Fibroblast of lung (primary cell): ENCODE measurements around the gene TTC21B. TPM values are rescaled to one million over a fixed set of nuclear protein-coding genes. Genes with fewer than 3 reads are reported as not detected.

ENCODE experiments used
- DNase-seq, 2 donors: peaks; one replicate each; pipeline versions ENCODE4 v3.0.0 to v3.0.0-alpha.2; 2010; ENCODE audit warnings: low read depth in 2 of 2
- H2AFZ ChIP-seq: 2 replicates; pipeline ENCODE4 v1.5.1; 2012; ENCODE audit warnings: low read length, control low read depth, inconsistent platforms
- H3K27ac ChIP-seq: 2 replicates; pipeline ENCODE4 v1.5.1; 2011; ENCODE audit warnings: low read length, control low read depth; ENCODE audit not compliant: insufficient read depth
- H3K27me3 ChIP-seq: 2 replicates; pipeline ENCODE4 v1.5.1; 2011; ENCODE audit warnings: mild to moderate bottlenecking, low read length; ENCODE audit not compliant: control insufficient read depth, insufficient read depth
- H3K36me3 ChIP-seq: 2 replicates; pipeline ENCODE4 v1.5.1; 2011; ENCODE audit warnings: low read length; ENCODE audit not compliant: control insufficient read depth, insufficient read depth
- H3K4me1 ChIP-seq: 2 replicates; pipeline ENCODE4 v1.5.1; 2011; ENCODE audit warnings: low read length; ENCODE audit not compliant: control insufficient read depth, insufficient read depth; ENCODE audit errors: extremely low read depth
- H3K4me2 ChIP-seq: 2 replicates; pipeline ENCODE4 v1.5.1; 2011; ENCODE audit warnings: low read length, control low read depth; ENCODE audit not compliant: insufficient read depth; ENCODE audit errors: extremely low read depth
- H3K4me3 ChIP-seq, 4 experiments: fragments of 200-600 bp in 1 of 4; sonication (generic) in 1 of 4; replicated peaks in 1 of 4; 2 replicates each; pipeline ENCODE4 v1.5.1; 2011 to 2016; ENCODE audit warnings: low read length in 4 of 4, low read depth in 3 of 4, mild to moderate bottlenecking in 3 of 4, control low read depth in 2 of 4, inconsistent platforms in 1 of 4, mixed read lengths in 1 of 4; ENCODE audit not compliant: insufficient read depth in 1 of 4; ENCODE audit errors: control extremely low read depth in 1 of 4
- H3K79me2 ChIP-seq: 2 replicates; pipeline ENCODE4 v1.5.1; 2012; ENCODE audit warnings: mild to moderate bottlenecking, low read length, inconsistent platforms; ENCODE audit not compliant: control insufficient read depth, insufficient read depth
- H3K9ac ChIP-seq: 2 replicates; pipeline ENCODE4 v1.5.1; 2011; ENCODE audit warnings: mild to moderate bottlenecking, low read length, control low read depth; ENCODE audit not compliant: insufficient read depth
- H3K9me3 ChIP-seq: 2 replicates; pipeline ENCODE4 v1.5.1; 2012; ENCODE audit warnings: low read depth, low read length; ENCODE audit not compliant: control insufficient read depth, insufficient read depth
- H4K20me1 ChIP-seq: 2 replicates; pipeline ENCODE4 v1.5.1; 2011; ENCODE audit warnings: low read length; ENCODE audit not compliant: control insufficient read depth, insufficient read depth; ENCODE audit errors: extremely low read depth
- EZH2 ChIP-seq: IDR thresholded peaks from 2 replicates; pipeline ENCODE4 v1.5.1; 2012; ENCODE audit warnings: low read length, control low read depth, mild to moderate bottlenecking; ENCODE audit errors: missing control alignments
- polyA plus RNA-seq, 2 donors: library from polyadenylated mRNA; depleted of rRNA in 1 of 2; stranded (reverse) in 1 of 2; unstranded in 1 of 2; fragments of >200 nt; gene quantifications; 2 replicates each; pipeline ENCODE4 v1.2.1, GENCODE V29; 2011 to 2012; ENCODE audit warnings: missing spikeins in 1 of 2
- total RNA-seq: library from RNA; depleted of rRNA; stranded (reverse); fragments of >200 nt; gene quantifications from 2 replicates; pipeline ENCODE4 v1.2.1, GENCODE V29; 2014
- TF ChIP-seq, protein P1 (sequence below), 2 donors: IDR thresholded peaks in 1 of 2; conservative IDR thresholded peaks in 1 of 2; 1 replicate in 1 of 2; 2 replicates in 1 of 2; pipeline ENCODE4 v1.5.1; 2011 to 2012; ENCODE audit warnings: low read length in 2 of 2, control low read depth in 1 of 2, inconsistent platforms in 1 of 2, low read depth in 1 of 2, mild to moderate bottlenecking in 1 of 2

TTC21B gene
- total and polyA plus RNA-seq, 2 donors (not counting 1 experiment from before 2014, with no cell fraction given), result 6.3 to 28.6 TPM

DNA sequence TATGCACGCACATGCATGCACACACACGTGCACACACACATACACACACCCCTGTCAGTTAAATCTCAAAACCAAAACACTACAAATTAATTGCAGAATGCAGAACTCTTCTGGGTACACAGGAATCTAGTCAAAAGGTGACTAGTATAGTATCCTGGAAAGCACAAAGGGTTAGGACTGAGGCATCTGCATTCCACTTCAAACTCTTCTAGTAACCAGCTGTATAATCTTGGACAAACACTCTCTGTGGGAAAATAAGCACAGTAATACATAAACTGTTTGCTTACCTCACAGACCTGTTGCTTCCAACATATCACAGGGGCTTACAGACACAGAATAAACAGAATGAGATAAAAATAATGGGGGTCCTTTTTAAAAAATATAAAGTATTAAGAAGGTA, 49.1 kb downstream of the TTC21B start:
- no peak overlapping the region for H3K4me2 ChIP-seq
- no peak for TF ChIP-seq EZH2
- TF ChIP-seq, protein P1, sequence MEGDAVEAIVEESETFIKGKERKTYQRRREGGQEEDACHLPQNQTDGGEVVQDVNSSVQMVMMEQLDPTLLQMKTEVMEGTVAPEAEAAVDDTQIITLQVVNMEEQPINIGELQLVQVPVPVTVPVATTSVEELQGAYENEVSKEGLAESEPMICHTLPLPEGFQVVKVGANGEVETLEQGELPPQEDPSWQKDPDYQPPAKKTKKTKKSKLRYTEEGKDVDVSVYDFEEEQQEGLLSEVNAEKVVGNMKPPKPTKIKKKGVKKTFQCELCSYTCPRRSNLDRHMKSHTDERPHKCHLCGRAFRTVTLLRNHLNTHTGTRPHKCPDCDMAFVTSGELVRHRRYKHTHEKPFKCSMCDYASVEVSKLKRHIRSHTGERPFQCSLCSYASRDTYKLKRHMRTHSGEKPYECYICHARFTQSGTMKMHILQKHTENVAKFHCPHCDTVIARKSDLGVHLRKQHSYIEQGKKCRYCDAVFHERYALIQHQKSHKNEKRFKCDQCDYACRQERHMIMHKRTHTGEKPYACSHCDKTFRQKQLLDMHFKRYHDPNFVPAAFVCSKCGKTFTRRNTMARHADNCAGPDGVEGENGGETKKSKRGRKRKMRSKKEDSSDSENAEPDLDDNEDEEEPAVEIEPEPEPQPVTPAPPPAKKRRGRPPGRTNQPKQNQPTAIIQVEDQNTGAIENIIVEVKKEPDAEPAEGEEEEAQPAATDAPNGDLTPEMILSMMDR (conservative IDR thresholded peaks at IDR 0.05 in 1 of 2, IDR thresholded peaks at IDR 0.05 in 1 of 2; ENCODE audit: low read depth in 1 of 2, low read length in 2 of 2), result no peak

DNA sequence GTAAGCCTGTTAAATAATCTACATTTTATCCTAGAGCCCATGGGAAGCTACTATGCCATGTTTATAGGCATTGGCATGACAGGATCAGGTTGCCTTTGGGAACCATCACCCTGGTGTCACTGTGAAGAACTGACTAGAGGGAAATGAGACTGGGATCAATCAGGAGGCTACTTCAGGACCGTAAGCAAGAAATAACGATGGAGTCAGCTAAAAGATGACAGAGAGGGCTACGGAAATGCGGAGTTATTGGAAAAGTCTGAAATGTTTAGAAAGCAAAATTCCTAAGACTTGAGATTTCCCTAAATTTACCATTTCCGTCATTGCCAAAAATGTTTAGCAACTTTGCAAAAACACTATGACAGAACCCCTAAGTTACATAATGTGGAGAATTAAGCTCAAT, 50.2 kb downstream of the TTC21B start:
- no peak for DNase-seq
- no peak for TF ChIP-seq EZH2
- H3K4me1 ChIP-seq, result peaks cover 2% of the 10 kb centered on the region
- H3K27me3 ChIP-seq, result no peaks in the 10 kb centered on the region
- H4K20me1 ChIP-seq, result no peaks in the 10 kb centered on the region
- no peaks in the 10 kb centered on the region for H3K79me2 ChIP-seq
- no peak overlapping the region for H3K9ac ChIP-seq
- peak overlapping the region; percentile 59 for H3K4me2 ChIP-seq
- no peak overlapping the region for H2AFZ ChIP-seq
- H3K9me3 ChIP-seq, result no peaks in the 10 kb centered on the region
- no peaks in the 10 kb centered on the region for H3K36me3 ChIP-seq
- no peak overlapping the region for H3K4me3 ChIP-seq
- no peak overlapping the region for H3K27ac ChIP-seq

More for the DNA sequence above, 49.1 kb downstream of the TTC21B start:
- Histone ChIP-seq H3K79me2 (no peaks in the 10 kb centered on the region), H3K4me1 (peaks cover 2% of the 10 kb centered on the region), H3K27ac (no peak overlapping the region), H3K4me3 (no peak overlapping the region), H4K20me1 (no peaks in the 10 kb centered on the region), H3K27me3 (no peaks in the 10 kb centered on the region), H3K9me3 (no peaks in the 10 kb centered on the region), H2AFZ (no peak overlapping the region), H3K36me3 (no peaks in the 10 kb centered on the region), H3K9ac (no peak overlapping the region)
- no peak for DNase-seq

DNA sequence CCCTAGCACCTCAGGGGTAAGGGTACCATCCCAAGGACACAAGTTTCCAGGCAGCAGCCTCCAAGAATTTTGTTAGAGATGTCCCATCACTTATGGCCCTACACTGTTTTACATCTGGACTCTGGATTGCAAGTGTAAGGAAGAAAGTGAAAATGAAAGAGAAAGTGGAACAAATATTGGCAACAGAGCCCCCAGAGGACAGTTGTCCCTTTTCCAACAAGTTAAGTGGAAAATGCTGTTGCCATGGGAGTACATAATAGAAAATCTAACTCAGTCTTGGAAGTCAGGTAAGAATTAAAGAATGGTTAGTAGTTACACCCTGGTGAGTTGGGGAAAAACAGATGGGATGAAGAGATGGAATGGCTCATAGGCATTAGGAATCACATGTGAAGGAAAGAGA, 50.6 kb downstream of the TTC21B start:
- peak overlapping the region; percentile 70 for H2AFZ ChIP-seq
- H3K27me3 ChIP-seq, result no peaks in the 10 kb centered on the region
- peak overlapping the region; percentile 59 for H3K4me2 ChIP-seq
- H3K4me1 ChIP-seq, result peaks cover 2% of the 10 kb centered on the region
- no peak overlapping the region for H3K9ac ChIP-seq
- H3K79me2 ChIP-seq, result no peaks in the 10 kb centered on the region
- peak; percentile 14 to 39 for DNase-seq
- peak overlapping the region; percentile 19 for H3K27ac ChIP-seq
- TF ChIP-seq, protein P1 (conservative IDR thresholded peaks at IDR 0.05 in 1 of 2, IDR thresholded peaks at IDR 0.05 in 1 of 2; ENCODE audit: low read depth in 1 of 2, low read length in 2 of 2), result no peak
- no peak for TF ChIP-seq EZH2
- no peaks in the 10 kb centered on the region for H3K36me3 ChIP-seq
- H3K9me3 ChIP-seq, result no peaks in the 10 kb centered on the region
- no peaks in the 10 kb centered on the region for H4K20me1 ChIP-seq
- H3K4me3 ChIP-seq, result peak overlapping the region in 1 of 4 experiments; percentile 21
